Karpas-422 (cell line): Measurements from ENCODE around the gene GET3. TPM values are rescaled to one million over a fixed set of nuclear protein-coding genes. Genes with fewer than 3 reads are reported as not detected.
A peak's percentile ranks its signal among the peaks of the same experiment; 100 is the strongest.
"Not testable (repeated sequence)": the region's sequence is repeated elsewhere in the genome, so short reads cannot be mapped to it uniquely, and the experiment has no call there.

ENCODE experiments used
- DNase-seq: peaks from one replicate; pipeline ENCODE4 v3.0.0-alpha.2; 2015
- H2AFZ ChIP-seq: fragments of 200-600 bp; sonication (generic); 2 replicates; pipeline ENCODE4 v1.6.1; 2014; ENCODE audit warnings: antibody characterized with exemption, low read length, mixed read lengths
- H3K27ac ChIP-seq: fragments of 200-600 bp; sonication (generic); 2 replicates; pipeline ENCODE4 v1.5.1; 2014; ENCODE audit warnings: mild to moderate bottlenecking, low read length, moderate library complexity
- H3K27me3 ChIP-seq: fragments of 200-600 bp; sonication (generic); 2 replicates; pipeline ENCODE4 v1.6.1; 2014; ENCODE audit warnings: low read length, mixed read lengths
- H3K36me3 ChIP-seq: fragments of 200-600 bp; sonication (generic); 2 replicates; pipeline ENCODE4 v1.6.1; 2014; ENCODE audit warnings: low read length, mixed read lengths; ENCODE audit not compliant: insufficient read depth
- H3K4me1 ChIP-seq: fragments of 200-600 bp; sonication (generic); 2 replicates; pipeline ENCODE4 v1.6.1; 2014; ENCODE audit warnings: mild to moderate bottlenecking, low read length, mixed read lengths
- H3K4me2 ChIP-seq: fragments of 200-600 bp; sonication (generic); 2 replicates; pipeline ENCODE4 v1.6.1; 2014; ENCODE audit warnings: low read length, low read depth, mild to moderate bottlenecking; ENCODE audit not compliant: poor library complexity, severe bottlenecking
- H3K4me3 ChIP-seq: fragments of 200-600 bp; sonication (generic); 2 replicates; pipeline ENCODE4 v1.5.1; 2014; ENCODE audit warnings: mild to moderate bottlenecking, antibody characterized with exemption, low read length, mixed read lengths
- H3K79me2 ChIP-seq: fragments of 200-600 bp; sonication (generic); 2 replicates; pipeline ENCODE4 v1.6.1; 2014; ENCODE audit warnings: mild to moderate bottlenecking, low read length, mixed read lengths
- H3K9ac ChIP-seq: fragments of 200-600 bp; sonication (generic); 2 replicates; pipeline ENCODE4 v1.6.0; 2014; ENCODE audit warnings: low read length
- H3K9me2 ChIP-seq: fragments of 200-600 bp; sonication (generic), shearing (Covaris generic); replicated peaks from 2 replicates; pipeline ENCODE4 v1.6.0; 2014; ENCODE audit warnings: mild to moderate bottlenecking, low read length, moderate library complexity; ENCODE audit not compliant: insufficient read depth
- H3K9me3 ChIP-seq: fragments of 300-700, 200-600 bp; sonication (generic); 2 replicates; pipeline ENCODE4 v1.6.1; 2014; ENCODE audit warnings: low read length, mixed read lengths
- H4K20me1 ChIP-seq: fragments of 200-600 bp; sonication (generic); 2 replicates; pipeline ENCODE4 v1.6.1; 2014; ENCODE audit warnings: mild to moderate bottlenecking, antibody characterized with exemption, low read length, low read depth; ENCODE audit not compliant: insufficient read depth
- total RNA-seq: library from RNA; depleted of rRNA; stranded (reverse); fragments of >200 nt; shearing (Covaris generic); gene quantifications from 2 replicates; pipeline ENCODE4 v1.2.3, GENCODE V29; 2014; ENCODE audit warnings: low replicate concordance

The GET3 gene
- total RNA-seq, 1 experiment from 2014 or later: 42.3 TPM

DNA sequence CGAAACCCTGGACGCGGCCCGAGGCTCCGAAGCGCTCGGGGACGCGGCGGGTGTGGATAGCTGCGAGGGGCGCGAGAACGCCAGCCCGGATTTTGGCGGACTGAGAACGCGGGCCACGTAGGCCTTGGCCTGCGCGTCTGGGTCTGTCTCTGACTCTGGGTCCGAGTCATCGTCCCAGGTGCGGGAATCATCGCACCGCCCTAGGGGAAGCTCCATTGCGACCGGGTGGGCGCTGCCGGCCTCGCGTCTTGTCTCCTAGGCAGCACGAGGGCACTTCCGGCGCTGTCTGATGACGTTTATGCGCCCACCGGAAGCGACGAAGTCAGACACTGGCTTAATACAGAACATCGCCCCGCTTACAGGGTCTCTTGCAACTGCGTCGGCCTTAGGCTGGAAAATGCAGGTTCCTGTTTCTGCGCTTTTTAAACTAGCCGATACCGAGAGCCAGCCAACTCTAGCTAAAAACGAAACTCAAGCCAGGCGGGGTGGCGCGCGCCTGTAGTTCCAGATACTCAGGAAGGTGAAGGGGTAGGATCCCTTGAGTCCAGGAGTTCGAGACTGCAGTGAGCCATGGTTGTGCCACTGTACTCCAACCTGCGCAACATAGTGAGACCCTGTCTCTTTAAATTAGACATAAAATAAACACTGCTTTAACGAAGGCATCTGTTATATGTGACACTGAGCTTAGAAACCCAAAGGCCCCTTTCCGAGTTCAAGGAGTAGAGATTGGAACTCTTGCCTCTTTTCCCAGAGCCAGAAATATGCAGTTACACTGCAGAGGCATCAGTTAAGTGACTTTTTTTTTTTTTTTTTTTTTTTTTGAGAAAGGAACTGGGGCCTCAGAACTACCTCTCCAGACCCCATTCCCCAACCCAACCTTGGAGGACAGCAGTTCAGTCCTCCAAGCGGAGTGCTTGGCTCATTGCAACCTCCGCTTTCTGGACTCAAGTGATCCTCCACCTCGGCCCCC lies 40.6 kb upstream of the GET3 start, which contains the start of gene FBXW9:
FBXW9 (minus strand) TSS at position 266 of the 970 bp plus-strand sequence; CDS start at position 216, 50 bp downstream.
- Histone ChIP-seq H3K9me3 (no peaks in the 10 kb centered on the region), H3K4me2 (peak within 1 kb of the TSS; percentile 73), H3K27ac (peak within 1 kb of the TSS; percentile 74), H3K79me2 (0 out of 2 replicates have a peak, but pooled peaks cover 2% of the 10 kb centered on the region), H3K36me3 (peaks cover 11% of the 10 kb centered on the region), H3K9me2 (no peaks in the 10 kb centered on the region), H3K27me3 (no peaks in the 10 kb centered on the region), H3K9ac (peak within 1 kb of the TSS; percentile 67), H3K4me3 (peak within 1 kb of the TSS; percentile 69), H4K20me1 (0 out of 2 replicates have a peak, but pooled peaks cover 4% of the 10 kb centered on the region), H2AFZ (no peak within 1 kb of the TSS; the same call in 1 of the 2 replicates), H3K4me1 (peaks cover 21% of the 10 kb centered on the region)
- peak; percentile 95 for DNase-seq

DNA sequence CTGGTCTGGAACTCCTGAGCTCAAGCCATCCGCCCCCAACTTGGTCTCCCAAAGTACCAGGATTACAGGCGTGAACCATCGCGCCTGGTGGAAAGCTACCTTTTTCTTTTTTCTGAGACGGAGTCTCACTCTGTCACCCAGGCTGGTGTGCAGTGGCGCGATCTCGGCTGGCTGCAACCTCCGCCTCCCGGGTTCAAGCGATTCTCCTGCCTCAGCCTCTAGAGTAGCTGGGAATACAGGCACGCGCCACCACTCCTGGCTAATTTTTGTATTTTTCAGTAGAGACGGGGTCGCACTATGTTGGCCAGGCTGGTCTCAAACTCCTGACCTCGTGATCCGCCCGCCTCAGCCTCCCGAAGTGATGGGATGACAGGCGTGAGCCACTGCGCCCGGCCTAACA lies 39.9 kb upstream of the GET3 start:
- H2AFZ ChIP-seq, DNase-seq, H3K27ac ChIP-seq, H3K79me2 ChIP-seq, H4K20me1 ChIP-seq, H3K9me3 ChIP-seq, H3K9me2 ChIP-seq, H3K27me3 ChIP-seq: not testable (repeated sequence)
- Histone ChIP-seq H3K36me3 (peaks cover 18% of the 10 kb centered on the region), H3K4me2 (peak overlapping the region; percentile 73), H3K4me1 (peaks cover 21% of the 10 kb centered on the region), H3K9ac (peak overlapping the region; percentile 67), H3K4me3 (peak overlapping the region; percentile 69; the same call in 1 of the 2 replicates)

GRCh38 chr19:12698138-12698537 lies 39.2 kb upstream of the GET3 start:
- Histone ChIP-seq H3K4me2 (peak overlapping the region; percentile 1), H3K9ac (no peak overlapping the region), H4K20me1 (peaks cover 13% of the 10 kb centered on the region; the same call in 1 of the 2 replicates), H3K79me2 (peaks cover 7% of the 10 kb centered on the region; the same call in 1 of the 2 replicates), H3K9me2 (no peaks in the 10 kb centered on the region), H3K36me3 (peaks cover 23% of the 10 kb centered on the region), H3K9me3 (no peaks in the 10 kb centered on the region), H3K27me3 (no peaks in the 10 kb centered on the region), H3K4me3 (peak overlapping the region; percentile 69; the same call in 1 of the 2 replicates), H3K27ac (no peak overlapping the region), H2AFZ (no peak overlapping the region), H3K4me1 (peaks cover 25% of the 10 kb centered on the region)
- DNase-seq: no peak

- Histone ChIP-seq H3K9me3 (no peaks in the 10 kb centered on the region), H2AFZ (no peak overlapping the region), H3K9ac (no peak overlapping the region), H3K36me3 (peaks cover 23% of the 10 kb centered on the region), H3K4me3 (no peak overlapping the region), H4K20me1 (peaks cover 17% of the 10 kb centered on the region), H3K79me2 (peaks cover 7% of the 10 kb centered on the region; the same call in 1 of the 2 replicates), H3K4me2 (no peak overlapping the region), H3K27me3 (no peaks in the 10 kb centered on the region), H3K4me1 (peaks cover 22% of the 10 kb centered on the region), H3K27ac (no peak overlapping the region), H3K9me2 (no peaks in the 10 kb centered on the region)
- no peak for DNase-seq
These were observed 35.6 kb upstream of the GET3 start for GRCh38 chr19:12701596-12702282.

DNA sequence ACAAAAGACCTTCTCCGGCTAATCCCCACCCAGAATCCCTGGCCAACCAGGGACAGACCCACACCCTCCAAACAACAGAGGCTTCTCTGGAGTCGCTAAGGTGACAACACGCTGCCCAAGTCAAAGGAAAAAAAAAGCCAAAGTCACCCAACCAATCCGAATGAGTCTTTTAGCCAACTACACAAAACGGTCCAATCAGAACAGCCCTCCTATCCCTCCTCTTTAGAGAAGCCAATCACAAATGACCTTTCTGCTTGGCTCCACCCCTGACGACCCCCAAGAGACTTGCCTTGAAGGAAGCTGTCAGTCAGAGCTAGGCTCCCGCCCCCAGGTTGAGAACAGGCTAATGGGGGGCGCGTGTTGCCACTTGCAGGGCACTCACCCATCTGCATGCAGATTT lies 34.3 kb upstream of the GET3 start:
- Histone ChIP-seq H3K36me3 (peaks cover 23% of the 10 kb centered on the region), H3K27me3 (no peaks in the 10 kb centered on the region), H4K20me1 (peaks cover 17% of the 10 kb centered on the region), H2AFZ (no peak overlapping the region), H3K9me3 (no peaks in the 10 kb centered on the region), H3K4me3 (no peak overlapping the region), H3K27ac (no peak overlapping the region), H3K4me1 (peaks cover 10% of the 10 kb centered on the region), H3K79me2 (peaks cover 7% of the 10 kb centered on the region; the same call in 1 of the 2 replicates), H3K9me2 (no peaks in the 10 kb centered on the region), H3K4me2 (no peak overlapping the region), H3K9ac (no peak overlapping the region)
- DNase-seq: peak; percentile 97

- DNase-seq: no peak
- Histone ChIP-seq H3K36me3 (peaks cover 31% of the 10 kb centered on the region), H3K9me2 (no peaks in the 10 kb centered on the region)
These were observed 32.1 kb upstream of the GET3 start for GRCh38 chr19:12705169-12705568.

GRCh38 chr19:12705654-12706331 lies 31.5 kb upstream of the GET3 start:
- peaks cover 10% of the 10 kb centered on the region for H3K4me1 ChIP-seq
- H3K9ac ChIP-seq: no peak overlapping the region
- DNase-seq: no peak
- no peaks in the 10 kb centered on the region for H3K27me3 ChIP-seq
- no peaks in the 10 kb centered on the region for H3K9me3 ChIP-seq
- no peaks in the 10 kb centered on the region for H3K9me2 ChIP-seq
- H3K27ac ChIP-seq: no peak overlapping the region
- peaks cover 17% of the 10 kb centered on the region for H4K20me1 ChIP-seq
- peaks cover 33% of the 10 kb centered on the region for H3K36me3 ChIP-seq
- H3K4me3 ChIP-seq: no peak overlapping the region
- peaks cover 5% of the 10 kb centered on the region; the same call in 1 of the 2 replicates for H3K79me2 ChIP-seq
- no peak overlapping the region for H3K4me2 ChIP-seq
- H2AFZ ChIP-seq: no peak overlapping the region

More at GRCh38 chr19:12705169-12705568, 32.1 kb upstream of the GET3 start:
- no peak overlapping the region for H2AFZ ChIP-seq
- no peaks in the 10 kb centered on the region for H3K27me3 ChIP-seq
- no peak overlapping the region for H3K27ac ChIP-seq
- H3K9ac ChIP-seq: no peak overlapping the region
- peaks cover 10% of the 10 kb centered on the region for H3K4me1 ChIP-seq
- H3K9me3 ChIP-seq: no peaks in the 10 kb centered on the region
- peaks cover 17% of the 10 kb centered on the region for H4K20me1 ChIP-seq
- H3K79me2 ChIP-seq: peaks cover 5% of the 10 kb centered on the region; the same call in 1 of the 2 replicates
- H3K4me2 ChIP-seq: no peak overlapping the region
- no peak overlapping the region for H3K4me3 ChIP-seq
